Panc1 (cell line): ENCODE data around the gene GRN.

Experiments
- CTCF ChIP-seq: fragments of 450-650 bp; IDR thresholded peaks from 2 replicates; pipeline ENCODE4 v1.5.1; 2017; ENCODE audit warnings: mild to moderate bottlenecking
- POLR2AphosphoS5 ChIP-seq: IDR thresholded peaks from 2 replicates; pipeline ENCODE4 v1.6.1; 2012; ENCODE audit warnings: mild to moderate bottlenecking, low read depth, low read length, moderate library complexity
- REST ChIP-seq, 2 experiments: IDR thresholded peaks; 2 replicates each; pipeline ENCODE4 v1.6.1; 2011 to 2012; ENCODE audit warnings: low read depth in 2 of 2, control low read depth in 1 of 2, low read length in 1 of 2, mild to moderate bottlenecking in 1 of 2, moderate library complexity in 1 of 2; ENCODE audit not compliant: insufficient read depth in 1 of 2
- SIN3A ChIP-seq: IDR thresholded peaks from 2 replicates; pipeline ENCODE4 v1.6.1; 2012; ENCODE audit warnings: low read depth, mild to moderate bottlenecking, low read length, moderate library complexity, borderline replicate concordance; ENCODE audit not compliant: insufficient read depth

- TF ChIP-seq CTCF, result peak; percentile 22; the same call in 1 of the 2 replicates
- TF ChIP-seq REST (IDR thresholded peaks at IDR 0.05; ENCODE audit: insufficient read depth in 1 of 2, low read depth in 2 of 2, low read length in 1 of 2), result no peak
- TF ChIP-seq POLR2AphosphoS5, result no peak
- TF ChIP-seq SIN3A, result no peak
Measured at GRCh38 chr17:44376124-44376523, 31.0 kb downstream of the GRN start.
